Neural cell (in vitro differentiated cells): ENCODE data around the gene MTTP. TPM values are rescaled to one million over a fixed set of nuclear protein-coding genes. Genes with fewer than 3 reads are reported as not detected.
"Not testable (repeated sequence)": the region's sequence is repeated elsewhere in the genome, so short reads cannot be mapped to it uniquely, and the experiment has no call there.

Experiments
- H2AFZ ChIP-seq: fragments of 200-600, 300-800 bp; sonication (generic), shearing (Covaris generic); 2 replicates; pipeline ENCODE4 v1.6.0; 2014; ENCODE audit warnings: low read depth, mild to moderate bottlenecking, antibody characterized with exemption, low read length, moderate library complexity
- H3F3A ChIP-seq: fragments of 200-600 bp; shearing (Covaris generic); 2 replicates; pipeline ENCODE4 v1.6.1; 2016; ENCODE audit warnings: mild to moderate bottlenecking, moderate library complexity, mixed read lengths, antibody characterized with exemption, low read length; ENCODE audit not compliant: insufficient read depth, poor library complexity, severe bottlenecking
- H3K27ac ChIP-seq: fragments of 200-600, 300-800 bp; sonication (generic), shearing (Covaris generic); 2 replicates; pipeline ENCODE4 v1.5.1; 2014; ENCODE audit warnings: mild to moderate bottlenecking, low read length, moderate library complexity
- H3K27me3 ChIP-seq: fragments of 300-800, 200-600 bp; sonication (generic), shearing (Covaris generic); 2 replicates; pipeline ENCODE4 v1.6.0; 2014; ENCODE audit warnings: mild to moderate bottlenecking, low read depth, low read length, moderate library complexity; ENCODE audit not compliant: insufficient read depth
- H3K36me3 ChIP-seq: fragments of 300-800, 200-600 bp; sonication (generic), shearing (Covaris generic); 2 replicates; pipeline ENCODE4 v1.5.1; 2014; ENCODE audit warnings: mild to moderate bottlenecking, antibody characterized with exemption, low read length, moderate library complexity; ENCODE audit not compliant: insufficient read depth
- H3K4me2 ChIP-seq: fragments of 300-800, 200-600 bp; sonication (generic), shearing (Covaris generic); 2 replicates; pipeline ENCODE4 v1.6.0; 2014; ENCODE audit warnings: mild to moderate bottlenecking, low read length
- H3K4me3 ChIP-seq: fragments of 300-800, 200-600 bp; sonication (generic), shearing (Covaris generic); 2 replicates; pipeline ENCODE4 v1.5.1; 2014; ENCODE audit warnings: mild to moderate bottlenecking, low read length, moderate library complexity
- H3K79me2 ChIP-seq: fragments of 200-600 bp; shearing (Covaris generic); replicated peaks from 2 replicates; pipeline ENCODE4 v1.6.0; 2014; ENCODE audit warnings: mild to moderate bottlenecking, low read length, moderate library complexity; ENCODE audit not compliant: insufficient read depth
- H3K9ac ChIP-seq: fragments of 300-800, 200-600 bp; sonication (generic), shearing (Covaris generic); 2 replicates; pipeline ENCODE4 v1.6.1; 2016; ENCODE audit warnings: mild to moderate bottlenecking, low read length, mixed read lengths
- H3K9me2 ChIP-seq: fragments of 200-600 bp; shearing (Covaris generic); 2 replicates; pipeline ENCODE4 v1.6.1; 2016; ENCODE audit warnings: mild to moderate bottlenecking, low read length, mixed read lengths; ENCODE audit not compliant: insufficient read depth
- H3K9me3 ChIP-seq: fragments of 200-600, 300-800 bp; sonication (generic), shearing (Covaris generic); 2 replicates; pipeline ENCODE4 v1.6.1; 2016; ENCODE audit warnings: mild to moderate bottlenecking, mixed run types, low read length, moderate library complexity, mixed read lengths
- H4K20me1 ChIP-seq: fragments of 200-600 bp; shearing (Covaris generic); 2 replicates; pipeline ENCODE4 v1.6.1; 2016; ENCODE audit warnings: mild to moderate bottlenecking, mixed run types; ENCODE audit not compliant: insufficient read depth
- EP300 ChIP-seq: fragments of 450-650 bp; conservative IDR thresholded peaks from 2 replicates; pipeline ENCODE4 v1.6.1; 2014; ENCODE audit warnings: antibody characterized with exemption, mild to moderate bottlenecking, moderate library complexity; ENCODE audit not compliant: poor library complexity, severe bottlenecking
- EZH2 ChIP-seq: fragments of 200-600, 300-800 bp; shearing (Covaris generic), sonication (generic); IDR thresholded peaks from 2 replicates; pipeline ENCODE4 v1.6.1; 2014; ENCODE audit warnings: antibody characterized with exemption, low read length, borderline replicate concordance, mild to moderate bottlenecking; ENCODE audit not compliant: insufficient read depth, poor library complexity, severe bottlenecking
- MXI1 ChIP-seq: fragments of 450-650 bp; conservative IDR thresholded peaks from 2 replicates; pipeline ENCODE4 v1.6.1; 2014; ENCODE audit warnings: antibody characterized with exemption, mild to moderate bottlenecking; ENCODE audit not compliant: poor library complexity, severe bottlenecking
- POLR2AphosphoS5 ChIP-seq: IDR thresholded peaks from 2 replicates; pipeline ENCODE4 v1.6.1; 2012
- RAD21 ChIP-seq: fragments of 450-650 bp; conservative IDR thresholded peaks from 2 replicates; pipeline ENCODE4 v1.6.1; 2014; ENCODE audit warnings: antibody characterized with exemption, mild to moderate bottlenecking, moderate library complexity
- SMC3 ChIP-seq: fragments of 450-650 bp; conservative IDR thresholded peaks from 2 replicates; pipeline ENCODE4 v1.6.1; 2014; ENCODE audit warnings: antibody characterized with exemption, mild to moderate bottlenecking, moderate library complexity; ENCODE audit not compliant: poor library complexity
- TAF1 ChIP-seq: IDR thresholded peaks from 2 replicates; pipeline ENCODE4 v1.6.1; 2012; ENCODE audit warnings: low read depth
- polyA plus RNA-seq: library from polyadenylated mRNA; depleted of rRNA; stranded (reverse); fragments of >200 nt; gene quantifications from 2 replicates; pipeline ENCODE4 v1.2.3, GENCODE V29; 2014
- TF ChIP-seq, protein P1 (sequence below): fragments of 450-650 bp; IDR thresholded peaks from 2 replicates; pipeline ENCODE4 v1.5.1; 2014; ENCODE audit warnings: antibody characterized with exemption, mild to moderate bottlenecking, moderate library complexity; ENCODE audit not compliant: poor library complexity, severe bottlenecking
- TF ChIP-seq, protein P2 (sequence below): IDR thresholded peaks from 2 replicates; pipeline ENCODE4 v1.6.1; 2012; ENCODE audit warnings: borderline replicate concordance

The MTTP gene
- polyA plus RNA-seq, 1 donor from 2014 or later: 1.2 TPM

DNA sequence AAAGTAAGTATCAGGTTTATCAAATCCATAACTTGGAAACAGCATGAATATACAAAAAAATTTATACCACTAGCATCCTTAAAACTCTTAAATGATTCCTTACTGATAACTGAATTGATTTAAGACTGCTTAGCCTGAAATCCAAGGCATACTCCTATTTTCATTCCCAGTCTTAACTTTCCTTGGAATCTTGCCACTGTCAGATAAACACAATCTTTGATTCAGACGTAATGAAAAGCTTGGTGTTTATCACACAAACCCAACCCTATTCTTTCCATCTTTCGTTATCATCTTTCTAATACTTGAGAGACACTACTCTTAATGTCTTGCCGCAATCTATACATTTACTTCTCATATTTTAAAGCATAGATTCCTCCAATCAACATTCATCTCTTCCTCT, 44.7 kb upstream of the MTTP start:
- no peak for TF ChIP-seq MXI1
- TF ChIP-seq, protein P1, sequence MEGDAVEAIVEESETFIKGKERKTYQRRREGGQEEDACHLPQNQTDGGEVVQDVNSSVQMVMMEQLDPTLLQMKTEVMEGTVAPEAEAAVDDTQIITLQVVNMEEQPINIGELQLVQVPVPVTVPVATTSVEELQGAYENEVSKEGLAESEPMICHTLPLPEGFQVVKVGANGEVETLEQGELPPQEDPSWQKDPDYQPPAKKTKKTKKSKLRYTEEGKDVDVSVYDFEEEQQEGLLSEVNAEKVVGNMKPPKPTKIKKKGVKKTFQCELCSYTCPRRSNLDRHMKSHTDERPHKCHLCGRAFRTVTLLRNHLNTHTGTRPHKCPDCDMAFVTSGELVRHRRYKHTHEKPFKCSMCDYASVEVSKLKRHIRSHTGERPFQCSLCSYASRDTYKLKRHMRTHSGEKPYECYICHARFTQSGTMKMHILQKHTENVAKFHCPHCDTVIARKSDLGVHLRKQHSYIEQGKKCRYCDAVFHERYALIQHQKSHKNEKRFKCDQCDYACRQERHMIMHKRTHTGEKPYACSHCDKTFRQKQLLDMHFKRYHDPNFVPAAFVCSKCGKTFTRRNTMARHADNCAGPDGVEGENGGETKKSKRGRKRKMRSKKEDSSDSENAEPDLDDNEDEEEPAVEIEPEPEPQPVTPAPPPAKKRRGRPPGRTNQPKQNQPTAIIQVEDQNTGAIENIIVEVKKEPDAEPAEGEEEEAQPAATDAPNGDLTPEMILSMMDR: no peak
- no peak for TF ChIP-seq RAD21
- TF ChIP-seq, protein P2, sequence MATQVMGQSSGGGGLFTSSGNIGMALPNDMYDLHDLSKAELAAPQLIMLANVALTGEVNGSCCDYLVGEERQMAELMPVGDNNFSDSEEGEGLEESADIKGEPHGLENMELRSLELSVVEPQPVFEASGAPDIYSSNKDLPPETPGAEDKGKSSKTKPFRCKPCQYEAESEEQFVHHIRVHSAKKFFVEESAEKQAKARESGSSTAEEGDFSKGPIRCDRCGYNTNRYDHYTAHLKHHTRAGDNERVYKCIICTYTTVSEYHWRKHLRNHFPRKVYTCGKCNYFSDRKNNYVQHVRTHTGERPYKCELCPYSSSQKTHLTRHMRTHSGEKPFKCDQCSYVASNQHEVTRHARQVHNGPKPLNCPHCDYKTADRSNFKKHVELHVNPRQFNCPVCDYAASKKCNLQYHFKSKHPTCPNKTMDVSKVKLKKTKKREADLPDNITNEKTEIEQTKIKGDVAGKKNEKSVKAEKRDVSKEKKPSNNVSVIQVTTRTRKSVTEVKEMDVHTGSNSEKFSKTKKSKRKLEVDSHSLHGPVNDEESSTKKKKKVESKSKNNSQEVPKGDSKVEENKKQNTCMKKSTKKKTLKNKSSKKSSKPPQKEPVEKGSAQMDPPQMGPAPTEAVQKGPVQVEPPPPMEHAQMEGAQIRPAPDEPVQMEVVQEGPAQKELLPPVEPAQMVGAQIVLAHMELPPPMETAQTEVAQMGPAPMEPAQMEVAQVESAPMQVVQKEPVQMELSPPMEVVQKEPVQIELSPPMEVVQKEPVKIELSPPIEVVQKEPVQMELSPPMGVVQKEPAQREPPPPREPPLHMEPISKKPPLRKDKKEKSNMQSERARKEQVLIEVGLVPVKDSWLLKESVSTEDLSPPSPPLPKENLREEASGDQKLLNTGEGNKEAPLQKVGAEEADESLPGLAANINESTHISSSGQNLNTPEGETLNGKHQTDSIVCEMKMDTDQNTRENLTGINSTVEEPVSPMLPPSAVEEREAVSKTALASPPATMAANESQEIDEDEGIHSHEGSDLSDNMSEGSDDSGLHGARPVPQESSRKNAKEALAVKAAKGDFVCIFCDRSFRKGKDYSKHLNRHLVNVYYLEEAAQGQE: no peak
- TF ChIP-seq SMC3: no peak
- TF ChIP-seq TAF1: no peak
- no peak for TF ChIP-seq POLR2AphosphoS5
- TF ChIP-seq EZH2: no peak
- TF ChIP-seq EP300: no peak
- no peak overlapping the region for H3K4me3 ChIP-seq
- H3K27me3 ChIP-seq: no peaks in the 10 kb centered on the region

DNA sequence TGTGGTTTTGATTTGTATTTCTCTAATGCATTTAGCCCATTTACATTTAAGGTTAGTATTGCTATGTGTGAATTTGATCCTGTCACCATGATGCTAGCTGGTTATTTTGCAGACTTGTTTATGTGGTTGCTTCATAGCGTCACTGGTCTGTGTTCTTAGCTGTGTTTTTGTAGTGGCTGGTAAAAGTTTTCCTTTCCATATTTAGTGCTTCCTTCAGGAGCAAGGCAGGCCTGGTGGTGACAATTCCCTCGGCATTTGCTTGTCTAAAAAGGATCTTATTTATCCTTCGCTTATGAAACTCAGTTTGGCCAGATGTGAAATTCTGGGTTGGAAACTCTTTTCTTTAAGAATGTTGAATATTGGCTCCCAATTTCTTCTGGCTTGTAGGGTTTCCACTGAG, 39.9 kb upstream of the MTTP start:
- not testable (repeated sequence) for H3K4me3 ChIP-seq, H4K20me1 ChIP-seq, H3K9ac ChIP-seq, H2AFZ ChIP-seq, H3K9me3 ChIP-seq, H3K36me3 ChIP-seq, H3K4me2 ChIP-seq, H3K27me3 ChIP-seq, H3K27ac ChIP-seq, H3K9me2 ChIP-seq, H3F3A ChIP-seq, H3K79me2 ChIP-seq

More for the DNA sequence above, 44.7 kb upstream of the MTTP start:
- H3K9ac ChIP-seq: no peak overlapping the region
- no peak overlapping the region for H3K27ac ChIP-seq
- no peaks in the 10 kb centered on the region for H3K79me2 ChIP-seq
- H4K20me1 ChIP-seq: no peaks in the 10 kb centered on the region
- H3K9me3 ChIP-seq: no peaks in the 10 kb centered on the region
- H3K4me2 ChIP-seq: no peak overlapping the region
- no peaks in the 10 kb centered on the region for H3K9me2 ChIP-seq
- H2AFZ ChIP-seq: no peak overlapping the region
- no peaks in the 10 kb centered on the region for H3F3A ChIP-seq
- H3K36me3 ChIP-seq: no peaks in the 10 kb centered on the region

DNA sequence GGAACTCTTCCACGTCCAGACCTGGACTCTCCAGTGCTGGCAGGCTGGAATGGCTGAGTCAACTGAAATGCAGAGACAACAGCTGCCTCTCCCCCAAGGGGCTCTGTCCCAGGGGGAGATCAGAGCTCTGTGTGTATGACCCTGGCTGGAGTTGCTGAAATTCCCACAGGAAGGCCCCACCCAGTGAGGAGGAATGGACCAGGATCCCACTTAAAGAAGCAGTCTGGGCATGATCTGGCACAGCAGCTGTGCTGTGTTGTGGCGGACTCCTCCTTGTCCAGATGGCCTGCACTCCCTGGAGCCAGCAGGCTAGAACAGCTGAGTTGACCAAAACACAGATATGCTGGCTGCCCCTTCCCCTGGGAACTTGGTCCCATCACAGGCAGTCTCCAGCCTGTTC, 38.4 kb upstream of the MTTP start:
- Histone ChIP-seq H3K9ac (no peak overlapping the region), H3K36me3 (no peaks in the 10 kb centered on the region), H3K4me3 (no peak overlapping the region), H4K20me1 (no peaks in the 10 kb centered on the region), H2AFZ (no peak overlapping the region), H3F3A (no peaks in the 10 kb centered on the region), H3K27ac (no peak overlapping the region), H3K4me2 (no peak overlapping the region), H3K9me2 (no peaks in the 10 kb centered on the region), H3K27me3 (no peaks in the 10 kb centered on the region), H3K9me3 (no peaks in the 10 kb centered on the region), H3K79me2 (no peaks in the 10 kb centered on the region)
- TF ChIP-seq SMC3: no peak
- no peak for TF ChIP-seq POLR2AphosphoS5
- TF ChIP-seq TAF1: no peak
- TF ChIP-seq EZH2: no peak
- TF ChIP-seq RAD21: no peak
- TF ChIP-seq MXI1: no peak
- TF ChIP-seq, protein P2: no peak
- TF ChIP-seq, protein P1: no peak
- TF ChIP-seq EP300: no peak
